Activated T-helper 1 cell treated with anti-CD3 and anti-CD28 coated beads, Interleukin-2, amount 50 U/mL, for 16 hours (primary cell): ENCODE results near the gene WAS.
A peak's percentile ranks its signal among the peaks of the same experiment; 100 is the strongest.

Experiments
- DNase-seq, 2 donors: peaks; one replicate each; pipeline ENCODE4 v3.0.0-alpha.2; 2020; ENCODE audit warnings: low read depth in 1 of 2, low spot score in 1 of 2

Gene WAS

GRCh38 chrX:48711162-48711928 lies 27.7 kb downstream of the WAS start:
- DNase-seq = no peak

- DNase-seq = no peak
Observed at GRCh38 chrX:48711929-48712505, 28.4 kb downstream of the WAS start.

GRCh38 chrX:48713847-48714246 lies 30.2 kb downstream of the WAS start:
- DNase-seq = no peak

GRCh38 chrX:48714573-48714972 lies 31.0 kb downstream of the WAS start:
- no peak for DNase-seq

GRCh38 chrX:48715072-48715471 lies 31.5 kb downstream of the WAS start:
- no peak for DNase-seq

- no peak for DNase-seq
Observed at GRCh38 chrX:48715876-48716502, 32.4 kb downstream of the WAS start.

- DNase-seq = no peak
Observed at GRCh38 chrX:48719958-48720357, 36.4 kb downstream of the WAS start.

GRCh38 chrX:48720577-48721250 lies 37.1 kb downstream of the WAS start:
- no peak for DNase-seq

GRCh38 chrX:48721916-48722315 lies 38.3 kb downstream of the WAS start:
- DNase-seq = no peak

GRCh38 chrX:48726596-48726995 lies 43.0 kb downstream of the WAS start:
- DNase-seq = no peak

- DNase-seq = no peak
Observed at GRCh38 chrX:48728653-48729052, 45.1 kb downstream of the WAS start.

GRCh38 chrX:48736303-48736702 lies 52.7 kb downstream of the WAS start:
- no peak for DNase-seq

- no peak for DNase-seq
Observed at GRCh38 chrX:48736878-48737212, 53.2 kb downstream of the WAS start.

GRCh38 chrX:48737213-48737938 lies 53.8 kb downstream of the WAS start:
- peak; percentile 65 to 78 for DNase-seq

GRCh38 chrX:48737940-48738339 lies 54.3 kb downstream of the WAS start:
- no peak for DNase-seq
